Ishikawa (cell line): ENCODE results near the gene CDT1.

Source experiments
- CEBPB ChIP-seq: IDR thresholded peaks from 2 replicates; pipeline ENCODE4 v1.6.1; 2012
- EGR1 ChIP-seq: IDR thresholded peaks from 2 replicates; pipeline ENCODE4 v1.6.1; 2012
- EP300 ChIP-seq: IDR thresholded peaks from 2 replicates; pipeline ENCODE4 v1.6.1; 2012; ENCODE audit warnings: borderline replicate concordance
- FOXM1 ChIP-seq: IDR thresholded peaks from 2 replicates; pipeline ENCODE4 v1.6.1; 2012; ENCODE audit warnings: low read depth, borderline replicate concordance
- RAD21 ChIP-seq: IDR thresholded peaks from 2 replicates; pipeline ENCODE4 v1.6.1; 2012; ENCODE audit warnings: low read depth
- YY1 ChIP-seq: IDR thresholded peaks from 2 replicates; pipeline ENCODE4 v1.6.1; 2012; ENCODE audit warnings: low read depth
- TF ChIP-seq, protein P1 (sequence below): IDR thresholded peaks from 2 replicates; pipeline ENCODE4 v1.6.1; 2012; ENCODE audit warnings: low read depth, mild to moderate bottlenecking

DNA sequence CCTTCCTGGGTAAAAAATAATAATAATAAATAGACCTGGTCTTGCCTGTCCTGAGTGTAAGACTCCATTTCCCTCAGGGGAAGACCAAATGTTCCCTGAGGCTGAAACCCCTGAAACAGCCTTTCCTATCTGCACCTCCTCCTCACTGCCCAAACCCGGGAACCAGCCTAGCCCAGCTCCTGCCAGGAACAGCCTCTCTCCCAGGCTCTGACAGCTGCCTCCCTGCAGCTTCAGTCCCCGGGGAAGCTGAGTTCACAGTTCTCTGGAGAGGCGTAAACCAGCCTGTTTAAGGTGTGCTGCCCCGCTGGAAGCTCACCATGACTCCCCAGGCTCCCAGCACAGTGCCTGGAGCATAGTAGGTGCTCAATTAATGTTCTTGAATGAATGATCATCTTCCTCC, 7.3 kb upstream of the CDT1 start:
- TF ChIP-seq EP300, result no peak
- no peak for TF ChIP-seq FOXM1
- TF ChIP-seq CEBPB, result no peak
- TF ChIP-seq, protein P1, sequence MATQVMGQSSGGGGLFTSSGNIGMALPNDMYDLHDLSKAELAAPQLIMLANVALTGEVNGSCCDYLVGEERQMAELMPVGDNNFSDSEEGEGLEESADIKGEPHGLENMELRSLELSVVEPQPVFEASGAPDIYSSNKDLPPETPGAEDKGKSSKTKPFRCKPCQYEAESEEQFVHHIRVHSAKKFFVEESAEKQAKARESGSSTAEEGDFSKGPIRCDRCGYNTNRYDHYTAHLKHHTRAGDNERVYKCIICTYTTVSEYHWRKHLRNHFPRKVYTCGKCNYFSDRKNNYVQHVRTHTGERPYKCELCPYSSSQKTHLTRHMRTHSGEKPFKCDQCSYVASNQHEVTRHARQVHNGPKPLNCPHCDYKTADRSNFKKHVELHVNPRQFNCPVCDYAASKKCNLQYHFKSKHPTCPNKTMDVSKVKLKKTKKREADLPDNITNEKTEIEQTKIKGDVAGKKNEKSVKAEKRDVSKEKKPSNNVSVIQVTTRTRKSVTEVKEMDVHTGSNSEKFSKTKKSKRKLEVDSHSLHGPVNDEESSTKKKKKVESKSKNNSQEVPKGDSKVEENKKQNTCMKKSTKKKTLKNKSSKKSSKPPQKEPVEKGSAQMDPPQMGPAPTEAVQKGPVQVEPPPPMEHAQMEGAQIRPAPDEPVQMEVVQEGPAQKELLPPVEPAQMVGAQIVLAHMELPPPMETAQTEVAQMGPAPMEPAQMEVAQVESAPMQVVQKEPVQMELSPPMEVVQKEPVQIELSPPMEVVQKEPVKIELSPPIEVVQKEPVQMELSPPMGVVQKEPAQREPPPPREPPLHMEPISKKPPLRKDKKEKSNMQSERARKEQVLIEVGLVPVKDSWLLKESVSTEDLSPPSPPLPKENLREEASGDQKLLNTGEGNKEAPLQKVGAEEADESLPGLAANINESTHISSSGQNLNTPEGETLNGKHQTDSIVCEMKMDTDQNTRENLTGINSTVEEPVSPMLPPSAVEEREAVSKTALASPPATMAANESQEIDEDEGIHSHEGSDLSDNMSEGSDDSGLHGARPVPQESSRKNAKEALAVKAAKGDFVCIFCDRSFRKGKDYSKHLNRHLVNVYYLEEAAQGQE, result no peak
- TF ChIP-seq RAD21, result no peak
- TF ChIP-seq YY1, result no peak
- no peak for TF ChIP-seq EGR1
